Breast epithelium (tissue), 3 donors: ENCODE data around the gene COLGALT1.

ENCODE experiments used
- POLR2A ChIP-seq: fragments of 450-650 bp; IDR thresholded peaks from one replicate; pipeline ENCODE4 v1.6.1; 2016; ENCODE audit warnings: antibody characterized with exemption, mild to moderate bottlenecking, moderate library complexity
- TF ChIP-seq, protein P1 (sequence below), 3 donors: fragments of 450-650 bp; IDR thresholded peaks; one replicate each; pipeline ENCODE4 v1.5.1; 2016 to 2017; ENCODE audit warnings: antibody characterized with exemption in 3 of 3, mild to moderate bottlenecking in 3 of 3, moderate library complexity in 3 of 3

DNA sequence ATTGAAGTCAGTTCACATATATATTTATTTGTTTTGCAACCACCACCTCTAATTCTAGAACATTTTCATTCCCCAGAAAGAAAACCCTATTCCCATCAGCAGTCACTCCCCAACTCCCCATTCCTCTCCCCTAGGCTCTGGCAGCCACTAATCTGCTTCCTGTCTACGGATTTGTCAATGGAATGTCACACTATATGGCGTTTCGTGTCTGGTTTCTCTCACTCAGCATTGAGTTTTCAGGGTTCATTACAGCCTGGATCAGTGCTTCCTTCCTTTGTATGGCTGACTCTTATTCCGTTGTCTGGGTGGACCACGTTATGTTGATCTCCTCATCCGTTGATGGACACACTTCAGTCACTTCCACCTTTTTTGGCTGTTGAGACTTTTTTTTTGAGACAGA is 9.3 kb downstream of the COLGALT1 start:
- TF ChIP-seq, protein P1, sequence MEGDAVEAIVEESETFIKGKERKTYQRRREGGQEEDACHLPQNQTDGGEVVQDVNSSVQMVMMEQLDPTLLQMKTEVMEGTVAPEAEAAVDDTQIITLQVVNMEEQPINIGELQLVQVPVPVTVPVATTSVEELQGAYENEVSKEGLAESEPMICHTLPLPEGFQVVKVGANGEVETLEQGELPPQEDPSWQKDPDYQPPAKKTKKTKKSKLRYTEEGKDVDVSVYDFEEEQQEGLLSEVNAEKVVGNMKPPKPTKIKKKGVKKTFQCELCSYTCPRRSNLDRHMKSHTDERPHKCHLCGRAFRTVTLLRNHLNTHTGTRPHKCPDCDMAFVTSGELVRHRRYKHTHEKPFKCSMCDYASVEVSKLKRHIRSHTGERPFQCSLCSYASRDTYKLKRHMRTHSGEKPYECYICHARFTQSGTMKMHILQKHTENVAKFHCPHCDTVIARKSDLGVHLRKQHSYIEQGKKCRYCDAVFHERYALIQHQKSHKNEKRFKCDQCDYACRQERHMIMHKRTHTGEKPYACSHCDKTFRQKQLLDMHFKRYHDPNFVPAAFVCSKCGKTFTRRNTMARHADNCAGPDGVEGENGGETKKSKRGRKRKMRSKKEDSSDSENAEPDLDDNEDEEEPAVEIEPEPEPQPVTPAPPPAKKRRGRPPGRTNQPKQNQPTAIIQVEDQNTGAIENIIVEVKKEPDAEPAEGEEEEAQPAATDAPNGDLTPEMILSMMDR (IDR thresholded peaks at IDR 0.05) = no peak
- no peak for TF ChIP-seq POLR2A
